Activated T-cell treated with anti-CD3 and anti-CD28 coated beads, Interleukin-2, amount 50 U/mL, for 24 hours (primary cell): ENCODE data around the gene AGMO.

Experiments used
- DNase-seq: peaks from one replicate; pipeline ENCODE4 v3.0.0-alpha.2; 2020
- H3K27ac Mint-ChIP-seq: 2 replicates; pipeline ENCODE4 v1.8.0; 2020; ENCODE audit warnings: mild to moderate bottlenecking, mixed read lengths
- H3K27me3 Mint-ChIP-seq: 2 replicates; pipeline ENCODE4 v1.8.0; 2020; ENCODE audit warnings: mixed read lengths
- H3K36me3 Mint-ChIP-seq: 2 replicates; pipeline ENCODE4 v1.8.0; 2020; ENCODE audit warnings: low read depth, mixed read lengths
- H3K4me1 Mint-ChIP-seq: 2 replicates; pipeline ENCODE4 v1.8.0; 2020; ENCODE audit warnings: low read depth, mixed read lengths
- H3K4me3 Mint-ChIP-seq: 2 replicates; pipeline ENCODE4 v1.8.0; 2020; ENCODE audit warnings: mild to moderate bottlenecking, moderate library complexity, mixed read lengths
- H3K9me3 Mint-ChIP-seq: 2 replicates; pipeline ENCODE4 v1.8.0; 2020; ENCODE audit warnings: mixed read lengths

AGMO gene

GRCh38 chr7:15580604-15581351 lies 19.0 kb upstream of the AGMO start:
- peaks cover 9% of the 10 kb centered on the region for H3K9me3 Mint-ChIP-seq
- H3K27ac Mint-ChIP-seq, result no peak overlapping the region
- H3K4me3 Mint-ChIP-seq, result no peak overlapping the region
- no peaks in the 10 kb centered on the region for H3K4me1 Mint-ChIP-seq
- H3K36me3 Mint-ChIP-seq, result no peaks in the 10 kb centered on the region
- H3K27me3 Mint-ChIP-seq, result no peaks in the 10 kb centered on the region
- no peak for DNase-seq

GRCh38 chr7:15577600-15577999 lies 15.8 kb upstream of the AGMO start:
- Mint-ChIP-seq H3K4me1 (no peaks in the 10 kb centered on the region), H3K4me3 (no peak overlapping the region), H3K36me3 (no peaks in the 10 kb centered on the region), H3K9me3 (peaks cover 3% of the 10 kb centered on the region), H3K27me3 (no peaks in the 10 kb centered on the region), H3K27ac (no peak overlapping the region)
- no peak for DNase-seq

DNA sequence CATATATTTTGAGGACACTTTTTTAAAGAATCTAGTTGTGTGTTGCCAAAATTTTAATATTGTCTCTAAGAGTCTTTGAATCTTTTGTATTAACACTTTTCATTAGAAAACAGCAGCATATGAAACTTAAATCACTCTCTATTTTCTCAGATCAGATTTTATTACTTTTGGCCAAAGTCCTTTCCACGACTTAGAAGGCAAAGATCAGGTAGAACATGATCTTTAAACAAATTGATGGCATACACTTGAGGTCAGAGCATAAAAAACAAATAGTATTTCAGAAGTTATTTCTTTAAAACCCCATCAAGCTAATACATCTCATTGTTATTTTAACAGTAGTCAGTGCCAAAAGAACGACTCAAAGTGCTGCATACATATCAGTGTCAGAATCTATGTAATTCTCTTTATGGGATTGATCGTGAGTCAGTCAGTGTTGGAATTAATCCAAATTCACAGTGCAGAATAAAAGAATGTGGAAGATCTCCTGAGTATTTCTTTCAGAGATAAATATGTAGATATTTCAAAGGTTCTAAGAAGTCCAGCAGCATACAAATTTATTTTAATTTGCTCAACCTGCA lies 9.6 kb upstream of the AGMO start:
- no peak for DNase-seq
- Mint-ChIP-seq H3K27ac (no peak overlapping the region), H3K27me3 (no peaks in the 10 kb centered on the region), H3K4me3 (no peak overlapping the region), H3K9me3 (no peaks in the 10 kb centered on the region), H3K4me1 (no peaks in the 10 kb centered on the region), H3K36me3 (no peaks in the 10 kb centered on the region)

GRCh38 chr7:15567652-15568051 lies 5.8 kb upstream of the AGMO start:
- Mint-ChIP-seq H3K9me3 (no peaks in the 10 kb centered on the region), H3K4me1 (no peaks in the 10 kb centered on the region), H3K27me3 (no peaks in the 10 kb centered on the region), H3K27ac (no peak overlapping the region), H3K36me3 (no peaks in the 10 kb centered on the region), H3K4me3 (no peak overlapping the region)
- no peak for DNase-seq

DNA sequence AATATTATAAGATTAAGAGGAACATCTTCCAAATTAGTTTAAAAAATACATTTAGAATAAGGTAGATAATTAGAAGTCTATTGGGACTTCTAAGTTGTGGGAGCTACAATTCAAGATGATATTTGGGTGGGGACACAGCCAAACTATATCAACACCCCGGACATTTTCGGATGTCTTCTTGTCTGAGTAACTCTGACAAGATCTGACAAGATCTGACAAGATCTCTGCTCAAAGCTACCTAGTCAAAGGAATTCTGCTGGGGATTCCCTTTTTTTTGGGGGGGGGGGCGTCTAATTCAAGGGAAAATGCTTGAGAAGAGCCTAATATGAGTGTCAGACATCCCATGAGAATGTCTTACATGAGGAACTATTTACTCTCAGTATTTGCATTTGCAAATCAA lies 5.2 kb upstream of the AGMO start:
- no peaks in the 10 kb centered on the region for H3K27me3 Mint-ChIP-seq
- H3K4me3 Mint-ChIP-seq, result no peak overlapping the region

GRCh38 chr7:15566476-15566875 lies 4.7 kb upstream of the AGMO start:
- Mint-ChIP-seq H3K27me3 (no peaks in the 10 kb centered on the region), H3K27ac (no peak overlapping the region), H3K9me3 (no peaks in the 10 kb centered on the region), H3K4me3 (no peak overlapping the region), H3K36me3 (no peaks in the 10 kb centered on the region), H3K4me1 (no peaks in the 10 kb centered on the region)
- DNase-seq, result no peak

More for the DNA sequence above, 5.2 kb upstream of the AGMO start:
- Mint-ChIP-seq H3K4me1 (no peaks in the 10 kb centered on the region), H3K27ac (no peak overlapping the region), H3K36me3 (no peaks in the 10 kb centered on the region), H3K9me3 (no peaks in the 10 kb centered on the region)
- no peak for DNase-seq

DNA sequence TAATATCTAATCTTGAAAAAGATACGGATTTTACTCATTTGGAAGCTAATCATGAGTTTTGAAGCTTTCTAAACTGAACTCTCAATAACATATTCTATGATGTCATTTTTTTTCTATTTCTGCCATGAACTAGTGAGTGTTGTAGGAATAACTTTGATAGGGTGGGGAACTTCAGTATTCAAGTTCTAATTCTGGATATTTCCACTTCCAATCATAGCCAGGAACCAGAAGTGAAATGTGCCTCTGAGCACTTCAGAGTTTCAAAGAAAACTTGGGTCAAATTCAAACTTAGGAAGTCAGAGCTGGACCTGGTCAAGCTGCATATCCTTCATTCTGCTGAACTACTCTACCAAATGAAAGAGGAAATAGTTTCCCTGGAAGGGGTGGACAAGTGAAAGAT lies 847 bp downstream of the AGMO start:
- Mint-ChIP-seq H3K9me3 (no peaks in the 10 kb centered on the region), H3K27ac (no peak overlapping the region), H3K4me1 (no peaks in the 10 kb centered on the region), H3K4me3 (no peak overlapping the region), H3K27me3 (no peaks in the 10 kb centered on the region), H3K36me3 (no peaks in the 10 kb centered on the region)
- no peak for DNase-seq

DNA sequence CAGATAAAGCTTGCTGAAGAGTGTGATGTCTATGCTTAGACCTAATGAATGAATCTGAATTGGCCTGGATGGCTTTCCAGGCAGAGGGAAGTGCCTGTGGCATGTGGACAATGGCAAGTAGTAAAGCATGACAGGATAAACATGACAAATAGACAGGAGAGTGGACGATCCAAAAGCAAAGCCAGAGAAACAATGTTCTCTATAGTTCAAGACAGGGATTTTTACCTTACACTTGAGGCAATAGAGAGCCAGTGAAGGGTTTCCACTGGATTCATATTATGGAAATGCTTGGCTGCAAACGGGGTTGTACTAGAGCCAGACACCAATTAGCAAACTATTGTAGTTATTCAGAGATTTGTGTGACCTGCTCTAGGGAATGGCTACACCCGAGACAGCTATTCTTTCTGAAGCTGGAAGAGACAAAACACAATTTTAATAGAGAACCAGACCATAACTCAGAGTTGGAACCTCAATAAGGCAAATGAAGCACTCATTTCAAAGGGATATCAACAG lies 2.3 kb downstream of the AGMO start:
- peaks cover 2% of the 10 kb centered on the region for H3K9me3 Mint-ChIP-seq
- H3K4me1 Mint-ChIP-seq, result no peaks in the 10 kb centered on the region
- DNase-seq, result no peak
- no peak overlapping the region for H3K4me3 Mint-ChIP-seq
- no peaks in the 10 kb centered on the region for H3K36me3 Mint-ChIP-seq
- H3K27me3 Mint-ChIP-seq, result no peaks in the 10 kb centered on the region
- no peak overlapping the region for H3K27ac Mint-ChIP-seq

GRCh38 chr7:15558756-15559155 lies 3.1 kb downstream of the AGMO start:
- H3K9me3 Mint-ChIP-seq, result peaks cover 4% of the 10 kb centered on the region
- H3K27ac Mint-ChIP-seq, result no peak overlapping the region
- no peaks in the 10 kb centered on the region for H3K36me3 Mint-ChIP-seq
- no peaks in the 10 kb centered on the region for H3K4me1 Mint-ChIP-seq
- H3K4me3 Mint-ChIP-seq, result no peak overlapping the region
- DNase-seq, result no peak
- no peaks in the 10 kb centered on the region for H3K27me3 Mint-ChIP-seq

GRCh38 chr7:15557686-15558085 lies 4.1 kb downstream of the AGMO start:
- no peak overlapping the region for H3K4me3 Mint-ChIP-seq
- no peaks in the 10 kb centered on the region for H3K27me3 Mint-ChIP-seq
- H3K27ac Mint-ChIP-seq, result no peak overlapping the region
- no peaks in the 10 kb centered on the region for H3K36me3 Mint-ChIP-seq
- no peaks in the 10 kb centered on the region for H3K4me1 Mint-ChIP-seq
- no peak for DNase-seq
- peaks cover 5% of the 10 kb centered on the region for H3K9me3 Mint-ChIP-seq

DNA sequence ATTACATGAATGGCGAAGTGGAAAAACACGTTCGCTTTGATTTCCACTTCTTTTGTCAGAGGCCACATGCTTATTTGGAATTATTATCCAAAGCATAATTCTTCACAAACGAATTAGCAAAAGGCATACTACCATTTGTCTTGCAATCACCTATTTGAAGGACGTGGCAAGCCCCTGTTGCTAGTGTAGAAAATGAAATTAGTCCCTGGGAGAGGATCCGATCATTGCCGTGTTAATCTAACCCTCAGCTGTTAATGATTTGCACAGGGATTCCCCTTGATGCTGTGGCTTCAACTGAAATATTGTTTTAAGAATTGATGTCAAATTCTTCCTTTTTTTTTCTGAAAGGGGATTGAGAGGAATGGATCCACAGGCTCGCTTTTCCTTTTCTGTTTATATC lies 4.6 kb downstream of the AGMO start:
- H3K4me1 Mint-ChIP-seq, result no peaks in the 10 kb centered on the region
- H3K36me3 Mint-ChIP-seq, result no peaks in the 10 kb centered on the region
- no peaks in the 10 kb centered on the region for H3K27me3 Mint-ChIP-seq
- peaks cover 5% of the 10 kb centered on the region for H3K9me3 Mint-ChIP-seq
- no peak overlapping the region for H3K27ac Mint-ChIP-seq
- H3K4me3 Mint-ChIP-seq, result no peak overlapping the region
- no peak for DNase-seq

DNA sequence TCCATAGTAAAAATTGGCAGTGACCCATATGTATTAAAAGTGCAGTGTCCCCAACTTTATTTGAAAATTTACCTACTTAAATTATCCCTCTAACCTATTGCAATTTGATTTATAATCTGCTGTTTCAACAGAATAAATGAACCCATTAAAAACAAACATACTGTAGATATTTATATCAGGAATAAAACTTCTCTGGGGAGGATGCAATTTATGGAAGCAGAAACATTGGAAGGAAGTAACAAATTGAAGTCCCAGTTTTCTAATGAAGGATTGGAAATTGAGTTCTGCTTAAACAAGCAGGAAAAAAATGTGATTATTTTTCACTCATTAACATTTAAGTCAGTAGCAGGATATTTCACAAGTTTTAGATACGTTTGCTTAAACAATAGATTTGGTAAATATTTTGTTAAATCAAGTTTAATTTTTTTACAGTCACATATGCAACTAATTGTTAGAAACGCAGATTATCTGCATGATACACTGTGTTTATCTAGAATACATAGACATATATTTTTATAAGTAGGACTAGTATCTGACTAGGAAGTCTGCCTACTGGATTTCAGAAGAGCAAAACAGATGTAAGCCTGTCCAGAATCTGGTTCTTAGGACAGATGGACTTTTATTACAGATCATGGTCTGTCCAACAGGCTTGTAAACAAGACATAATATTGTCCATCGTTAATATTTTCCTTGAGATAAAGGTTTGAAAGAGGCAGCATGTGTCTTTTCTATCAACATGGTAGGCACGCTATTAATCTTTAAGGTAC lies 5.3 kb downstream of the AGMO start:
- H3K9me3 Mint-ChIP-seq, result peaks cover 5% of the 10 kb centered on the region
- no peaks in the 10 kb centered on the region for H3K4me1 Mint-ChIP-seq
- no peaks in the 10 kb centered on the region for H3K27me3 Mint-ChIP-seq
- no peak for DNase-seq
- no peak overlapping the region for H3K4me3 Mint-ChIP-seq
- no peaks in the 10 kb centered on the region for H3K36me3 Mint-ChIP-seq
- no peak overlapping the region for H3K27ac Mint-ChIP-seq

GRCh38 chr7:15555381-15555859 lies 6.4 kb downstream of the AGMO start:
- Mint-ChIP-seq H3K27me3 (no peaks in the 10 kb centered on the region), H3K4me3 (no peak overlapping the region), H3K9me3 (peaks cover 5% of the 10 kb centered on the region), H3K36me3 (no peaks in the 10 kb centered on the region), H3K4me1 (no peaks in the 10 kb centered on the region), H3K27ac (no peak overlapping the region)
- no peak for DNase-seq

- no peaks in the 10 kb centered on the region for H3K36me3 Mint-ChIP-seq
- H3K9me3 Mint-ChIP-seq, result peaks cover 5% of the 10 kb centered on the region
- no peaks in the 10 kb centered on the region for H3K4me1 Mint-ChIP-seq
- no peaks in the 10 kb centered on the region for H3K27me3 Mint-ChIP-seq
- DNase-seq, result no peak
- no peak overlapping the region for H3K4me3 Mint-ChIP-seq
- no peak overlapping the region for H3K27ac Mint-ChIP-seq
These were observed 7.1 kb downstream of the AGMO start for GRCh38 chr7:15554744-15555143.

DNA sequence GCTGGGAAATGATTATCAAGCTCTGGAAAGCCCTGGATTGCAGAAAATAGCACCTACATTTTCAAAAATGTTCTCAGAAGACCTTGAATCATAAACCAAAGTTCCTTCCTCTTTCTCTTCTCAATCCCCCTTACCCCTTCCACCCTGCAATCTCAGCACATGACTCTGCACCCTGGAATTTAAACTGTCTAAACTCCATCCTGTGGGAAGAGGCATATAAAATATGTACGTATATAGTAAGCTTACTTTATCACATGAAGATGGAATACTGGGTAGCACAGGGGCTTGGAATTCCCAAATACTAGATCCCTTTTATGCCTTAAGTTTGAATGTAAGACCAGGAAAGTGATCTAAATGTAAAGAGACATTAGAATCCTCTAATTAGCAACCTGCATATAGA lies 7.7 kb downstream of the AGMO start:
- Mint-ChIP-seq H3K27me3 (no peaks in the 10 kb centered on the region), H3K9me3 (peaks cover 5% of the 10 kb centered on the region), H3K36me3 (no peaks in the 10 kb centered on the region), H3K27ac (no peak overlapping the region), H3K4me1 (no peaks in the 10 kb centered on the region), H3K4me3 (no peak overlapping the region)
- DNase-seq, result no peak
